H9 (cell line): Measurements from ENCODE around the gene EDA. TPM values are rescaled to one million over a fixed set of nuclear protein-coding genes. Genes with fewer than 3 reads are reported as not detected.

Source experiments
- DNase-seq: peaks from one replicate; pipeline ENCODE4 v3.0.0-alpha.2; 2017
- H2AFZ ChIP-seq: one replicate; pipeline ENCODE4 v1.6.1; 2013; ENCODE audit warnings: mild to moderate bottlenecking, low read length, control low read depth, moderate library complexity
- H2AK5ac ChIP-seq: 2 replicates; pipeline ENCODE4 v1.6.1; 2013; ENCODE audit warnings: low read length, control low read depth, mixed read lengths; ENCODE audit not compliant: insufficient read length
- H2BK120ac ChIP-seq: one replicate; pipeline ENCODE4 v1.6.1; 2013; ENCODE audit warnings: low read depth, mild to moderate bottlenecking, low read length, control low read depth, inconsistent platforms; ENCODE audit not compliant: poor library complexity, severe bottlenecking
- H2BK12ac ChIP-seq: 2 replicates; pipeline ENCODE4 v1.6.1; 2013; ENCODE audit warnings: low read length, control low read depth, mixed read lengths, low read depth; ENCODE audit not compliant: insufficient read length
- H2BK15ac ChIP-seq: 2 replicates; pipeline ENCODE4 v1.6.1; 2013; ENCODE audit warnings: low read depth, low read length, control low read depth
- H2BK20ac ChIP-seq: one replicate; pipeline ENCODE4 v1.6.1; 2013; ENCODE audit warnings: low read depth, mild to moderate bottlenecking, low read length, control low read depth, inconsistent platforms; ENCODE audit not compliant: poor library complexity, severe bottlenecking
- H2BK5ac ChIP-seq: 2 replicates; pipeline ENCODE4 v1.6.1; 2013; ENCODE audit warnings: low read length, control low read depth, mixed read lengths; ENCODE audit not compliant: insufficient read length
- H3K14ac ChIP-seq: 2 replicates; pipeline ENCODE4 v1.6.1; 2013; ENCODE audit warnings: low read length, control low read depth; ENCODE audit not compliant: insufficient read depth
- H3K18ac ChIP-seq: 2 replicates; pipeline ENCODE4 v1.6.1; 2013; ENCODE audit warnings: low read depth, mild to moderate bottlenecking, mixed read lengths, low read length, control low read depth; ENCODE audit not compliant: insufficient read length
- H3K23ac ChIP-seq: 2 replicates; pipeline ENCODE4 v1.6.1; 2013; ENCODE audit warnings: low read length, control low read depth, mixed read lengths, low read depth; ENCODE audit not compliant: insufficient read length
- H3K23me2 ChIP-seq: 2 replicates; pipeline ENCODE4 v1.6.1; 2013; ENCODE audit warnings: low read depth, mild to moderate bottlenecking, mixed read lengths, low read length, control low read depth; ENCODE audit not compliant: insufficient read length, poor library complexity, severe bottlenecking
- H3K27ac ChIP-seq: 2 replicates; pipeline ENCODE4 v1.5.1; 2013; ENCODE audit warnings: low read length, control low read depth, mixed read lengths, low read depth; ENCODE audit not compliant: insufficient read length
- H3K27me3 ChIP-seq: 2 replicates; pipeline ENCODE4 v1.6.1; 2013; ENCODE audit warnings: low read length, control low read depth, inconsistent platforms; ENCODE audit not compliant: insufficient read depth
- H3K4ac ChIP-seq: 2 replicates; pipeline ENCODE4 v1.6.1; 2013; ENCODE audit warnings: low read depth, mild to moderate bottlenecking, control low read depth, inconsistent platforms, low read length, moderate library complexity
- H3K4me1 ChIP-seq: 2 replicates; pipeline ENCODE4 v1.6.1; 2013; ENCODE audit warnings: low read length, control low read depth, inconsistent platforms; ENCODE audit not compliant: insufficient read depth
- H3K4me2 ChIP-seq: 2 replicates; pipeline ENCODE4 v1.6.1; 2013; ENCODE audit warnings: low read length, control low read depth, mixed read lengths; ENCODE audit not compliant: insufficient read length, insufficient read depth
- H3K56ac ChIP-seq: 2 replicates; pipeline ENCODE4 v1.6.1; 2013; ENCODE audit warnings: low read depth, mild to moderate bottlenecking, mixed read lengths, low read length, control low read depth; ENCODE audit not compliant: insufficient read length
- H3K79me1 ChIP-seq: 2 replicates; pipeline ENCODE4 v1.6.1; 2013; ENCODE audit warnings: low read depth, mild to moderate bottlenecking, moderate library complexity, low read length, control low read depth, inconsistent platforms; ENCODE audit not compliant: insufficient read depth, poor library complexity, severe bottlenecking
- H3K79me2 ChIP-seq: 2 replicates; pipeline ENCODE4 v1.6.1; 2013; ENCODE audit warnings: low read length, control low read depth, inconsistent platforms; ENCODE audit not compliant: insufficient read depth
- H3K9ac ChIP-seq: 2 replicates; pipeline ENCODE4 v1.6.1; 2013; ENCODE audit warnings: low read length, control low read depth, mixed read lengths; ENCODE audit not compliant: insufficient read length; ENCODE audit errors: extremely low read depth
- H3K9me3 ChIP-seq: one replicate; pipeline ENCODE4 v1.6.1; 2013; ENCODE audit warnings: low read depth, low read length, inconsistent platforms; ENCODE audit not compliant: control insufficient read depth
- H3T11ph ChIP-seq: one replicate; pipeline ENCODE4 v1.6.1; 2013; ENCODE audit warnings: mild to moderate bottlenecking, low read length, control low read depth, inconsistent platforms
- H4K20me1 ChIP-seq: one replicate; pipeline ENCODE4 v1.6.1; 2013; ENCODE audit not compliant: control insufficient read depth, insufficient read length, insufficient read depth
- H4K5ac ChIP-seq: 2 replicates; pipeline ENCODE4 v1.6.1; 2013; ENCODE audit warnings: low read depth, mild to moderate bottlenecking, mixed read lengths, low read length, control low read depth; ENCODE audit not compliant: insufficient read length
- H4K8ac ChIP-seq: replicated peaks from 2 replicates; pipeline ENCODE4 v1.6.1; 2013; ENCODE audit warnings: low read length, control low read depth, mixed read lengths, low read depth; ENCODE audit not compliant: insufficient read length
- H4K91ac ChIP-seq: 2 replicates; pipeline ENCODE4 v1.6.1; 2013; ENCODE audit warnings: low read depth, mild to moderate bottlenecking, moderate library complexity, mixed read lengths, low read length, control low read depth; ENCODE audit not compliant: insufficient read length
- H3K27ac Mint-ChIP-seq, 3 experiments: 2 replicates in 2 of 3; 3 replicates in 1 of 3; pipeline ENCODE4 v1.8.0; 2020 to 2021; ENCODE audit warnings: mixed read lengths in 3 of 3, mild to moderate bottlenecking in 1 of 3, moderate library complexity in 1 of 3
- H3K27me3 Mint-ChIP-seq: 2 replicates; pipeline ENCODE4 v1.8.0; 2021; ENCODE audit warnings: low read depth, mild to moderate bottlenecking, moderate library complexity, mixed read lengths
- H3K36me3 Mint-ChIP-seq, 3 experiments: 2 replicates in 2 of 3; 3 replicates in 1 of 3; pipeline ENCODE4 v1.8.0; 2020 to 2021; ENCODE audit warnings: low read depth in 3 of 3, mixed read lengths in 3 of 3; ENCODE audit not compliant: insufficient read depth in 1 of 3
- H3K4me1 Mint-ChIP-seq, 2 experiments: 2 replicates each; pipeline ENCODE4 v1.8.0; 2020; ENCODE audit warnings: mixed read lengths in 2 of 2
- H3K4me3 Mint-ChIP-seq, 2 experiments: 2 replicates in 1 of 2; 3 replicates in 1 of 2; pipeline ENCODE4 v1.8.0; 2020 to 2021; ENCODE audit warnings: mild to moderate bottlenecking in 2 of 2, mixed read lengths in 2 of 2, moderate library complexity in 1 of 2
- H3K9me3 Mint-ChIP-seq, 2 experiments: 2 replicates in 1 of 2; 3 replicates in 1 of 2; pipeline ENCODE4 v1.8.0; 2020; ENCODE audit warnings: mild to moderate bottlenecking in 2 of 2, mixed read lengths in 2 of 2, moderate library complexity in 1 of 2
- WGBS: extraction: QIAGEN DNeasy Blood & Tissue Kit; methylation state at CpG from one replicate; pipeline ENCODE4 v1.1.7; 2013; ENCODE audit warnings: missing lambda C conversion rate, low lambda C conversion rate, mixed read lengths; ENCODE audit not compliant: insufficient read length; ENCODE audit errors: extremely low coverage; 5-methylcytosine and 5-hydroxymethylcytosine counted together
- total RNA-seq: library from RNA; stranded (reverse); gene quantifications from 2 replicates; pipeline ENCODE4 v1.2.1, GENCODE V29; 2021
- TF ChIP-seq, protein P1 (sequence below): fragments of 200-600 bp; sonication (generic); conservative IDR thresholded peaks from 3 replicates; pipeline ENCODE4 v1.8.0; 2021; ENCODE audit warnings: antibody characterized with exemption, mild to moderate bottlenecking

Gene EDA
- total RNA-seq, 1 experiment from 2014 or later: 7.7 TPM

DNA sequence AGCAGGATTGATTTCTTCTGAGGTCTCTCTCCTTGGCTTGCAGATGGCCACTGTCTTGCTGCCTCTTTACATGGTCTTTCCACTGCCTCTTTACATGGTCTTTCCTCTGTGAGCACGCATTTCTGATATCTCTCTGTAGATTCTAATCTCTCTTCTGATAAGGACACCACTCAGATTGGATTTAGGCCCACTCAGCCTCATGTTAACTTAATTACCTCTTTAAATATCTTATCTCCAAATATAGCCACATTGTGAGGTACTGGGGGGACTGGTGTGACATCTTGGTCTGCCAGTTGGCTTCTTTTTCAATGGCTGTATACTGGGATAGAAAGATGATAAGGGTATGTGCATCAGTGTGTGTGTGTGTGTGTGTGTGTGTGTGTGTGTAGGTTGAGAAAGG lies 280.1 kb downstream of the EDA start:
- H3K27ac Mint-ChIP-seq: no peak overlapping the region
- no peak overlapping the region for H3K18ac ChIP-seq
- H2AK5ac ChIP-seq: no peak overlapping the region
- H3K4me1 Mint-ChIP-seq: no peaks in the 10 kb centered on the region; a peak in 1 of 4 replicates
- H2BK120ac ChIP-seq: no peak overlapping the region
- DNase-seq: no peak
- no peak overlapping the region for H4K5ac ChIP-seq
- H4K91ac ChIP-seq: no peak overlapping the region
- no peak overlapping the region for H4K8ac ChIP-seq
- H3K27me3 ChIP-seq: no peaks in the 10 kb centered on the region
- peaks cover 59 to 64% of the 10 kb centered on the region in 2 experiments for H3K9me3 Mint-ChIP-seq
- no peak overlapping the region for H2BK15ac ChIP-seq
- H3K27ac ChIP-seq: no peak overlapping the region
- no peak overlapping the region for H2BK12ac ChIP-seq
- no peaks in the 10 kb centered on the region for H3K4me1 ChIP-seq
- no peaks in the 10 kb centered on the region for H3K23me2 ChIP-seq
- H2AFZ ChIP-seq: no peak overlapping the region
- H3K4ac ChIP-seq: no peak overlapping the region
- no peak overlapping the region for H2BK20ac ChIP-seq
- no peak overlapping the region for H3K4me3 Mint-ChIP-seq
- no peaks in the 10 kb centered on the region for H3K79me2 ChIP-seq
- no peak overlapping the region for H2BK5ac ChIP-seq
- no peak overlapping the region for H3K14ac ChIP-seq
- TF ChIP-seq, protein P1, sequence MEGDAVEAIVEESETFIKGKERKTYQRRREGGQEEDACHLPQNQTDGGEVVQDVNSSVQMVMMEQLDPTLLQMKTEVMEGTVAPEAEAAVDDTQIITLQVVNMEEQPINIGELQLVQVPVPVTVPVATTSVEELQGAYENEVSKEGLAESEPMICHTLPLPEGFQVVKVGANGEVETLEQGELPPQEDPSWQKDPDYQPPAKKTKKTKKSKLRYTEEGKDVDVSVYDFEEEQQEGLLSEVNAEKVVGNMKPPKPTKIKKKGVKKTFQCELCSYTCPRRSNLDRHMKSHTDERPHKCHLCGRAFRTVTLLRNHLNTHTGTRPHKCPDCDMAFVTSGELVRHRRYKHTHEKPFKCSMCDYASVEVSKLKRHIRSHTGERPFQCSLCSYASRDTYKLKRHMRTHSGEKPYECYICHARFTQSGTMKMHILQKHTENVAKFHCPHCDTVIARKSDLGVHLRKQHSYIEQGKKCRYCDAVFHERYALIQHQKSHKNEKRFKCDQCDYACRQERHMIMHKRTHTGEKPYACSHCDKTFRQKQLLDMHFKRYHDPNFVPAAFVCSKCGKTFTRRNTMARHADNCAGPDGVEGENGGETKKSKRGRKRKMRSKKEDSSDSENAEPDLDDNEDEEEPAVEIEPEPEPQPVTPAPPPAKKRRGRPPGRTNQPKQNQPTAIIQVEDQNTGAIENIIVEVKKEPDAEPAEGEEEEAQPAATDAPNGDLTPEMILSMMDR: no peak
- H3K9me3 ChIP-seq: peaks cover 7% of the 10 kb centered on the region
- no CpG with 5 or more reads among the region's 1 CpG for WGBS
- no peaks in the 10 kb centered on the region for H3K79me1 ChIP-seq
- no peaks in the 10 kb centered on the region; a peak in 3 of 7 replicates for H3K36me3 Mint-ChIP-seq
- no peak overlapping the region for H3K56ac ChIP-seq
- no peak overlapping the region for H3K9ac ChIP-seq
- no peaks in the 10 kb centered on the region for H4K20me1 ChIP-seq
- no peaks in the 10 kb centered on the region for H3K27me3 Mint-ChIP-seq
- no peak overlapping the region for H3K23ac ChIP-seq
- H3K4me2 ChIP-seq: no peak overlapping the region
- no peak overlapping the region for H3T11ph ChIP-seq
